Prostate gland (tissue), 2 donors: ENCODE data around the gene NARS2.

Experiments
- POLR2A ChIP-seq: fragments of 450-650 bp; IDR thresholded peaks from one replicate; pipeline ENCODE4 v1.6.1; 2016; ENCODE audit warnings: antibody characterized with exemption, mild to moderate bottlenecking
- TF ChIP-seq, protein P1 (sequence below), 4 experiments: fragments of 200-600 bp in 2 of 4; fragments of 450-650 bp in 2 of 4; sonication (generic) in 2 of 4; IDR thresholded peaks; 1 replicate in 3 of 4; 2 replicates in 1 of 4; pipeline ENCODE4 v1.5.1; 2016 to 2019; ENCODE audit warnings: antibody characterized with exemption in 4 of 4, mild to moderate bottlenecking in 2 of 4, moderate library complexity in 2 of 4

DNA sequence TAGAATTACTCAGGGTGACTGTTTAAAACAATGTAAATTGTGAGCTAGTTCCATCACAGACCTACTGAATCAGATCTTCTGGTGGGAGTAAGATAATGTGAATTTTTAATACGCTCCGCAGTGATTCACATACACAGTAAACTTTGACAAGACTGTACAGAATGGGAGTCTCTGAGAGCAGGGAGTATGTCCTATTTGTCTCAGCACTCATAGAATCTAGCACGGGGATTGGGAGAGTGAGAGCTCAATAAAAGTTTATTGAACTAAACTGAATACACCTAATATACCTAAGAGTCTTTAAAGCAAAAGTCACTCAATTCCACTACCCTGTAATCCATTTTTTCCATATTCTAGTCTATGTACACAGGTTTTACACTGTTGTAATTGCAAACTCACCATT lies 145.9 kb downstream of the NARS2 start:
- TF ChIP-seq, protein P1, sequence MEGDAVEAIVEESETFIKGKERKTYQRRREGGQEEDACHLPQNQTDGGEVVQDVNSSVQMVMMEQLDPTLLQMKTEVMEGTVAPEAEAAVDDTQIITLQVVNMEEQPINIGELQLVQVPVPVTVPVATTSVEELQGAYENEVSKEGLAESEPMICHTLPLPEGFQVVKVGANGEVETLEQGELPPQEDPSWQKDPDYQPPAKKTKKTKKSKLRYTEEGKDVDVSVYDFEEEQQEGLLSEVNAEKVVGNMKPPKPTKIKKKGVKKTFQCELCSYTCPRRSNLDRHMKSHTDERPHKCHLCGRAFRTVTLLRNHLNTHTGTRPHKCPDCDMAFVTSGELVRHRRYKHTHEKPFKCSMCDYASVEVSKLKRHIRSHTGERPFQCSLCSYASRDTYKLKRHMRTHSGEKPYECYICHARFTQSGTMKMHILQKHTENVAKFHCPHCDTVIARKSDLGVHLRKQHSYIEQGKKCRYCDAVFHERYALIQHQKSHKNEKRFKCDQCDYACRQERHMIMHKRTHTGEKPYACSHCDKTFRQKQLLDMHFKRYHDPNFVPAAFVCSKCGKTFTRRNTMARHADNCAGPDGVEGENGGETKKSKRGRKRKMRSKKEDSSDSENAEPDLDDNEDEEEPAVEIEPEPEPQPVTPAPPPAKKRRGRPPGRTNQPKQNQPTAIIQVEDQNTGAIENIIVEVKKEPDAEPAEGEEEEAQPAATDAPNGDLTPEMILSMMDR (IDR thresholded peaks at IDR 0.05) = no peak
- TF ChIP-seq POLR2A = no peak
